ENCODE data around the gene LIPK.

DNA sequence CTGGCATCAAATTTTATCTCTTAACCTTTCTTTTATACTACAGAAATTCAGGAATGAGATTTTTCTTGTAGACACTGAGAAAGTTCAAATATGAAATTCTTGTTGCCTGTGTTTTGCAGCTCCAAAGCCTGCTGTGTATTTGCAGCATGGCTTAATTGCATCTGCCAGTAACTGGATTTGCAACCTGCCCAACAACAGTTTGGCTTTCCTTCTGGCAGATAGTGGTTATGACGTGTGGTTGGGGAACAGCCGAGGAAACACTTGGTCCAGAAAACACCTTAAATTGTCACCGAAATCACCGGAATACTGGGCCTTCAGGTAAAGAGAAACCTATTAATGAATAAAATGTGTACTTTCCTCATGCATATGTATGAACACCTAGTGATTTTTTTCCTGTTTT is 24.8 kb downstream of the LIPK start:
- TF ChIP-seq, protein P1, sequence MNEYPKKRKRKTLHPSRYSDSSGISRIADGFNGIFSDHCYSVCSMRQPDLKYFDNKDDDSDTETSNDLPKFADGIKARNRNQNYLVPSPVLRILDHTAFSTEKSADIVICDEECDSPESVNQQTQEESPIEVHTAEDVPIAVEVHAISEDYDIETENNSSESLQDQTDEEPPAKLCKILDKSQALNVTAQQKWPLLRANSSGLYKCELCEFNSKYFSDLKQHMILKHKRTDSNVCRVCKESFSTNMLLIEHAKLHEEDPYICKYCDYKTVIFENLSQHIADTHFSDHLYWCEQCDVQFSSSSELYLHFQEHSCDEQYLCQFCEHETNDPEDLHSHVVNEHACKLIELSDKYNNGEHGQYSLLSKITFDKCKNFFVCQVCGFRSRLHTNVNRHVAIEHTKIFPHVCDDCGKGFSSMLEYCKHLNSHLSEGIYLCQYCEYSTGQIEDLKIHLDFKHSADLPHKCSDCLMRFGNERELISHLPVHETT (CRISPR knock-in tag; conservative IDR thresholded peaks at IDR 0.05), result no peak
- TF ChIP-seq ZNF274 (CRISPR knock-in tag; IDR thresholded peaks at IDR 0.05) (no peak), MXI1 (IDR thresholded peaks at IDR 0.05; ENCODE audit: borderline replicate concordance, low read depth, low read length) (no peak), ZNF12 (CRISPR knock-in tag; IDR thresholded peaks at IDR 0.05) (no peak)

Data from HepG2 (cell line).